HepG2 (cell line): ENCODE data around the gene ACVRL1. TPM values are rescaled to one million over a fixed set of nuclear protein-coding genes. Genes with fewer than 3 reads are reported as not detected.
A peak's percentile ranks its signal among the peaks of the same experiment; 100 is the strongest.

Experiments
- ATAC-seq: fragments of 200-7000 bp; cut with Tn5 transposase; 3 replicates; pipeline ENCODE4 v1.9.1; 2020; ENCODE audit warnings: mild to moderate bottlenecking, moderate library complexity
- BruUV-seq: library from RNA; stranded (reverse); fragments of 400-500 nt; replicated peaks from 2 replicates; lab custom pipeline; 2021; lab: Mats Ljungman, UMichigan
- CTCF ChIA-PET: fragments of 300-600 bp; formaldehyde crosslinking; extraction: SDS; loops from one replicate; lab custom pipeline; 2021; ENCODE audit warnings: low total read pairs, inconsistent platforms, low intra/inter-chr PET ratio; lab: Yijun Ruan, JAX
- POLR2A ChIA-PET: fragments of 350-600 bp; sonication (Branson Sonifier 250); formaldehyde crosslinking; loops from one replicate; lab custom pipeline; 2020; ENCODE audit warnings: antibody characterized with exemption, inconsistent platforms; lab: Yijun Ruan, JAX
- DNase-seq: peaks from one replicate; pipeline ENCODE4 v3.0.0-alpha.2; 2015; ENCODE audit warnings: low spot score
- FAIRE-seq: peaks from 3 replicates; lab custom pipeline; 2011; peaks lifted over from hg19 to GRCh38; lab: Jason Lieb, UNC
- H2AFZ ChIP-seq: one replicate; pipeline ENCODE4 v1.6.1; 2011; ENCODE audit warnings: low read length, inconsistent platforms
- H3K27ac ChIP-seq: fragments of 300-600 bp; 3 replicates; pipeline ENCODE4 v1.8.0; 2011; ENCODE audit warnings: mixed run types, mild to moderate bottlenecking, mixed read lengths, low read length, inconsistent platforms; ENCODE audit not compliant: insufficient read depth; ENCODE audit errors: extremely low read length
- H3K27me3 ChIP-seq, 2 experiments: fragments of 200-600 bp in 1 of 2; 2 replicates in 1 of 2; 3 replicates in 1 of 2; pipeline versions ENCODE4 v1.6.0 to v1.8.0; 2011; ENCODE audit warnings: low read length in 2 of 2, mild to moderate bottlenecking in 2 of 2, moderate library complexity in 2 of 2, inconsistent platforms in 1 of 2; ENCODE audit not compliant: insufficient read depth in 2 of 2, control insufficient read depth in 1 of 2
- H3K36me3 ChIP-seq, 2 experiments: fragments of 200-600 bp in 1 of 2; replicated peaks in 1 of 2; 2 replicates in 1 of 2; 3 replicates in 1 of 2; pipeline versions ENCODE4 v1.5.1 to v1.8.0; 2011; ENCODE audit warnings: low read length in 2 of 2, inconsistent platforms in 1 of 2; ENCODE audit not compliant: insufficient read depth in 2 of 2, control insufficient read depth in 1 of 2
- H3K4me1 ChIP-seq: 2 replicates; pipeline ENCODE4 v1.5.1; 2012; ENCODE audit warnings: low read length, inconsistent platforms; ENCODE audit not compliant: insufficient read depth
- H3K4me2 ChIP-seq: 2 replicates; pipeline ENCODE4 v1.6.0; 2011; ENCODE audit warnings: low read depth, low read length, inconsistent platforms
- H3K4me3 ChIP-seq, 3 experiments: fragments of 200-600 bp in 1 of 3; sonication (generic), shearing (Covaris generic) in 1 of 3; replicated peaks in 1 of 3; 2 replicates each; pipeline ENCODE4 v1.5.1; 2011 to 2016; ENCODE audit warnings: low read length in 3 of 3, inconsistent platforms in 2 of 3, low read depth in 2 of 3, mild to moderate bottlenecking in 2 of 3, control low read depth in 1 of 3, mixed read lengths in 1 of 3; ENCODE audit not compliant: insufficient read depth in 1 of 3
- H3K79me2 ChIP-seq: one replicate; pipeline ENCODE4 v1.6.1; 2011; ENCODE audit warnings: low read length, inconsistent platforms; ENCODE audit not compliant: insufficient read depth
- H3K9ac ChIP-seq: 2 replicates; pipeline ENCODE4 v1.6.0; 2011; ENCODE audit warnings: mild to moderate bottlenecking, low read depth, low read length, inconsistent platforms; ENCODE audit not compliant: insufficient read depth
- H3K9me3 ChIP-seq: 2 replicates; pipeline ENCODE4 v1.5.1; 2012; ENCODE audit warnings: mild to moderate bottlenecking, low read length
- H4K20me1 ChIP-seq: 2 replicates; pipeline ENCODE4 v1.6.0; 2011; ENCODE audit warnings: inconsistent platforms, mild to moderate bottlenecking, low read length, moderate library complexity; ENCODE audit not compliant: insufficient read depth
- CREM ChIP-seq, 2 experiments: sonication (generic) in 1 of 2; formaldehyde crosslinking in 1 of 2; IDR thresholded peaks; 2 replicates each; pipeline versions ENCODE4 v1.4.0 to v1.6.1; 2016 to 2020; ENCODE audit warnings: antibody characterized with exemption in 1 of 2, mild to moderate bottlenecking in 1 of 2, missing genetic modification reagents in 1 of 2
- PATZ1 ChIP-seq: sonication (generic); formaldehyde crosslinking; IDR thresholded peaks from 2 replicates; pipeline ENCODE4 v1.4.0; 2020; ENCODE audit warnings: missing genetic modification reagents
- PLSCR1 ChIP-seq: sonication (generic); formaldehyde crosslinking; IDR thresholded peaks from 2 replicates; pipeline ENCODE4 v1.5.0; 2020; ENCODE audit warnings: missing genetic modification reagents, mild to moderate bottlenecking, borderline replicate concordance
- SOX6 ChIP-seq, 2 experiments: fragments of 450-650 bp in 1 of 2; sonication (generic) in 1 of 2; formaldehyde crosslinking in 1 of 2; IDR thresholded peaks; 2 replicates each; pipeline versions ENCODE4 v1.4.0 to v1.6.1; 2017 to 2020; ENCODE audit warnings: antibody characterized with exemption in 1 of 2, mild to moderate bottlenecking in 1 of 2, missing genetic modification reagents in 1 of 2
- WGBS: methylation state at CpG from one replicate; pipeline ENCODE4 v1.1.6; 2017; ENCODE audit warnings: low lambda C conversion rate; 5-methylcytosine and 5-hydroxymethylcytosine counted together
- in situ Hi-C: cut with HindIII; loops from 2 replicates; pipeline ENCODE4 v1.10.0; 2017; ENCODE audit warnings: low pct_unique_long_range_greater_than_20kb; ENCODE audit not compliant: extremely low pct_ligation_motif_present
- intact Hi-C: fragments of 100-400 bp; cut with micrococcal nuclease; formaldehyde crosslinking; loops from one replicate; pipeline ENCODE4 v1.10.0; 2022; ENCODE audit not compliant: unreplicated experiment
- polyA plus RNA-seq, 8 experiments: library from polyadenylated mRNA; depleted of rRNA in 3 of 8; stranded (reverse) in 7 of 8; unstranded in 1 of 8; fragments of >200 nt; fragmentation: Illumina TruSeq in 4 of 8; extraction: Trizol in 4 of 8; gene quantifications; 2 replicates each; pipeline versions ENCODE4 v1.2.1 to v1.2.3, GENCODE V29; 2011 to 2016; ENCODE audit warnings: low read depth in 4 of 8, missing spikeins in 1 of 8, mixed read lengths in 1 of 8; ENCODE audit not compliant: insufficient read depth in 1 of 8
- total RNA-seq, 5 experiments: library from RNA; depleted of rRNA; stranded (reverse); fragments of >200 nt; fragmentation: Illumina TruSeq; extraction: Trizol; gene quantifications; 2 replicates each; pipeline ENCODE4 v1.2.3, GENCODE V29; 2016; ENCODE audit warnings: low read depth in 1 of 5
- TF ChIP-seq, protein P1 (sequence below): sonication (generic); formaldehyde crosslinking; IDR thresholded peaks from 2 replicates; pipeline ENCODE4 v1.5.1; 2020; ENCODE audit warnings: mild to moderate bottlenecking, moderate library complexity, missing genetic modification reagents
- TF ChIP-seq, protein P2 (sequence below): IDR thresholded peaks from 2 replicates; pipeline ENCODE4 v1.6.1; 2016

Gene ACVRL1
- total and polyA plus RNA-seq, 2 of the 13 experiments (the other 11 are each of a cell fraction or from before 2014, with no cell fraction given), result not detected

GRCh38 chr12:51972849-51973273, 65.6 kb downstream of the ACVRL1 start:
- H3K27me3 ChIP-seq, result no peaks in the 10 kb centered on the region
- peaks cover 72% of the 10 kb centered on the region for H3K4me1 ChIP-seq
- peak overlapping the region; percentile 70 for H3K4me2 ChIP-seq
- H3K27ac ChIP-seq, result peak overlapping the region; percentile 63
- intact Hi-C loops, result no loop called here
- H3K4me3 ChIP-seq, result peak overlapping the region in 1 of 3 experiments; percentile 31; a peak in 1 of 6 replicates
- WGBS, result 23% methylated on average over 9 of the region's 9 CpGs
- CTCF ChIA-PET, result no interaction called here
- DNase-seq, result no peak
- H3K9me3 ChIP-seq, result no peaks in the 10 kb centered on the region
- FAIRE-seq, result peak; percentile 28
- no peaks in the 10 kb centered on the region for H4K20me1 ChIP-seq
- in situ Hi-C loops, result no loop called here
- peaks cover 63% of the 10 kb centered on the region for H3K79me2 ChIP-seq
- ATAC-seq, result peak; percentile 7; the same call in 2 of the 3 replicates
- H3K36me3 ChIP-seq, result peaks cover 4 to 8% of the 10 kb centered on the region in 2 experiments; a peak in 3 of 5 replicates
- no TSS peak for BruUV-seq
- POLR2A ChIA-PET, result no interaction called here
- no peak for TF ChIP-seq SOX6 (IDR thresholded peaks at IDR 0.05)
- 0 out of 2 replicates have a peak, but pooled peaks have one; percentile 7 for TF ChIP-seq SOX6 (CRISPR knock-in tag; IDR thresholded peaks at IDR 0.05)
- TF ChIP-seq PLSCR1 (CRISPR knock-in tag), result no peak
- TF ChIP-seq PATZ1, result 0 out of 2 replicates have a peak, but pooled peaks have one; percentile 14
- TF ChIP-seq, protein P1, sequence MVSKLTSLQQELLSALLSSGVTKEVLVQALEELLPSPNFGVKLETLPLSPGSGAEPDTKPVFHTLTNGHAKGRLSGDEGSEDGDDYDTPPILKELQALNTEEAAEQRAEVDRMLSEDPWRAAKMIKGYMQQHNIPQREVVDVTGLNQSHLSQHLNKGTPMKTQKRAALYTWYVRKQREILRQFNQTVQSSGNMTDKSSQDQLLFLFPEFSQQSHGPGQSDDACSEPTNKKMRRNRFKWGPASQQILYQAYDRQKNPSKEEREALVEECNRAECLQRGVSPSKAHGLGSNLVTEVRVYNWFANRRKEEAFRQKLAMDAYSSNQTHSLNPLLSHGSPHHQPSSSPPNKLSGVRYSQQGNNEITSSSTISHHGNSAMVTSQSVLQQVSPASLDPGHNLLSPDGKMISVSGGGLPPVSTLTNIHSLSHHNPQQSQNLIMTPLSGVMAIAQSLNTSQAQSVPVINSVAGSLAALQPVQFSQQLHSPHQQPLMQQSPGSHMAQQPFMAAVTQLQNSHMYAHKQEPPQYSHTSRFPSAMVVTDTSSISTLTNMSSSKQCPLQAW (CRISPR knock-in tag), result 0 out of 2 replicates have a peak, but pooled peaks have one; percentile 3
- TF ChIP-seq CREM (IDR thresholded peaks at IDR 0.05), result no peak
- TF ChIP-seq CREM (CRISPR knock-in tag; IDR thresholded peaks at IDR 0.05), result no peak
- TF ChIP-seq, protein P2, sequence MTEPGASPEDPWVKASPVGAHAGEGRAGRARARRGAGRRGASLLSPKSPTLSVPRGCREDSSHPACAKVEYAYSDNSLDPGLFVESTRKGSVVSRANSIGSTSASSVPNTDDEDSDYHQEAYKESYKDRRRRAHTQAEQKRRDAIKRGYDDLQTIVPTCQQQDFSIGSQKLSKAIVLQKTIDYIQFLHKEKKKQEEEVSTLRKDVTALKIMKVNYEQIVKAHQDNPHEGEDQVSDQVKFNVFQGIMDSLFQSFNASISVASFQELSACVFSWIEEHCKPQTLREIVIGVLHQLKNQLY (CRISPR knock-in tag), result no peak
- H3K9ac ChIP-seq, result no peak overlapping the region
- no peak overlapping the region for H2AFZ ChIP-seq

Other genes with a start within 250 kb of the ACVRL1 start
- 0.76 and 1.00 TPM in 2 replicates for gene FIGNL2, start 58.8 kb upstream of the ACVRL1 start, total RNA-seq (2016; rRNA removed; fragmentation: Illumina TruSeq; extraction: Trizol)
- 0.82 and 1.2 TPM in 2 replicates for gene FIGNL2, start 58.8 kb upstream of the ACVRL1 start, polyA plus RNA-seq (2011; rRNA removed)
- gene ANKRD33, start 19.4 kb upstream of the ACVRL1 start, total RNA-seq (2016; rRNA removed; fragmentation: Illumina TruSeq; extraction: Trizol), result not detected in 2 replicates
- 0.04 and 0.07 TPM in 2 replicates for gene ANKRD33, start 19.4 kb upstream of the ACVRL1 start, polyA plus RNA-seq (2011; rRNA removed)
- 5.8 and 8.9 TPM in 2 replicates for gene ACVR1B, start 44.2 kb downstream of the ACVRL1 start, total RNA-seq (2016; rRNA removed; fragmentation: Illumina TruSeq; extraction: Trizol)
- 12.1 and 14.1 TPM in 2 replicates for gene ACVR1B, start 44.2 kb downstream of the ACVRL1 start, polyA plus RNA-seq (2011; rRNA removed)
- gene TAMALIN, start 99.4 kb downstream of the ACVRL1 start, total RNA-seq (2016; rRNA removed; fragmentation: Illumina TruSeq; extraction: Trizol), result 7.2 and 10.9 TPM in 2 replicates
- 2.9 and 4.5 TPM in 2 replicates for gene TAMALIN, start 99.4 kb downstream of the ACVRL1 start, polyA plus RNA-seq (2011; rRNA removed)
- gene NR4A1, start 143.9 kb downstream of the ACVRL1 start, total RNA-seq (2016; rRNA removed; fragmentation: Illumina TruSeq; extraction: Trizol), result 4.6 and 5.7 TPM in 2 replicates
- gene NR4A1, start 143.9 kb downstream of the ACVRL1 start, polyA plus RNA-seq (2011; rRNA removed), result 15.2 and 16.5 TPM in 2 replicates
- gene ATG101, start 162.5 kb downstream of the ACVRL1 start, total RNA-seq (2016; rRNA removed; fragmentation: Illumina TruSeq; extraction: Trizol), result 66.7 and 67.7 TPM in 2 replicates
- 58.2 and 60.2 TPM in 2 replicates for gene ATG101, start 162.5 kb downstream of the ACVRL1 start, polyA plus RNA-seq (2011; rRNA removed)
- not detected in 2 replicates for gene SMIM41, start 172.2 kb downstream of the ACVRL1 start, total RNA-seq (2016; rRNA removed; fragmentation: Illumina TruSeq; extraction: Trizol)
- gene SMIM41, start 172.2 kb downstream of the ACVRL1 start, polyA plus RNA-seq (2011; rRNA removed), result 0.07 TPM in 1 of 2 replicates, not detected in the other